Heart left ventricle (tissue), 16 donors: ENCODE results near the gene NANOS1. TPM values are rescaled to one million over a fixed set of nuclear protein-coding genes. Genes with fewer than 3 reads are reported as not detected.

Experiments
- ATAC-seq, 4 donors: fragments of 200-7000 bp; cut with Tn5 transposase; one replicate each; pipeline ENCODE4 v1.9.1; 2020 to 2022; ENCODE audit warnings: moderate library complexity in 4 of 4, mild to moderate bottlenecking in 3 of 4, moderate number of reproducible peaks in 1 of 4
- DNase-seq, 5 donors: peaks; one replicate each; pipeline ENCODE4 v3.0.0-alpha.2; 2020
- H3K27ac ChIP-seq, 12 donors: fragments of 200-600 bp; sonication (generic) in 4 of 12; one replicate each; pipeline versions ENCODE4 v1.5.0 to v1.8.0; 2016 to 2022; ENCODE audit warnings: mild to moderate bottlenecking in 2 of 12
- H3K27me3 ChIP-seq, 9 donors: fragments of 200-600 bp; sonication (generic) in 2 of 9; one replicate each; pipeline versions ENCODE4 v1.5.1 to v1.8.0; 2016 to 2022; ENCODE audit warnings: mild to moderate bottlenecking in 3 of 9
- H3K36me3 ChIP-seq, 9 donors: fragments of 200-600 bp; sonication (generic) in 2 of 9; one replicate each; pipeline versions ENCODE4 v1.5.0 to v1.8.0; 2018 to 2022; ENCODE audit warnings: mild to moderate bottlenecking in 2 of 9
- H3K4me1 ChIP-seq, 12 donors: fragments of 200-600 bp; sonication (generic) in 4 of 12; one replicate each; pipeline versions ENCODE4 v1.5.0 to v1.8.0; 2016 to 2022; ENCODE audit warnings: mild to moderate bottlenecking in 3 of 12
- H3K4me3 ChIP-seq, 12 donors: fragments of 200-600 bp; sonication (generic) in 4 of 12; one replicate each; pipeline versions ENCODE4 v1.5.0 to v1.8.0; 2017 to 2022; ENCODE audit warnings: mild to moderate bottlenecking in 9 of 12, moderate library complexity in 4 of 12
- H3K9me3 ChIP-seq, 12 donors: fragments of 200-600 bp; sonication (generic) in 4 of 12; one replicate each; pipeline versions ENCODE4 v1.5.0 to v1.8.0; 2016 to 2022; ENCODE audit warnings: mild to moderate bottlenecking in 1 of 12
- POLR2A ChIP-seq, 2 donors: fragments of 450-650 bp; IDR thresholded peaks; one replicate each; pipeline ENCODE4 v1.6.1; 2017; ENCODE audit warnings: antibody characterized with exemption in 2 of 2, mild to moderate bottlenecking in 2 of 2, moderate library complexity in 2 of 2
- WGBS, 4 donors: extraction: QIAGEN DNeasy Blood & Tissue Kit in 2 of 4; methylation state at CpG; one replicate each; pipeline versions ENCODE4 v1.1.5 to v1.1.7; 2013 to 2018; 5-methylcytosine and 5-hydroxymethylcytosine counted together
- intact Hi-C, 10 donors: fragments of 100-400 bp; cut with DNase I; formaldehyde crosslinking; loops; one replicate each; pipeline versions ENCODE4 v1.11.1 to v1.14.2; 2022
- polyA plus RNA-seq, 2 donors: library from polyadenylated mRNA; stranded (reverse); fragments of 200-250 nt; gene quantifications; one replicate each; pipeline ENCODE4 v1.2.3, GENCODE V29; 2013
- total RNA-seq, 9 donors: library from RNA; depleted of rRNA in 2 of 9; stranded (reverse); fragments of >200 nt in 2 of 9; fragmentation: NEBNext Ultra II Directional in 3 of 9; extraction: Animal tissue kit (Norgen Biotek cat#: 25700) in 3 of 9; gene quantifications; one replicate each; pipeline versions ENCODE4 v1.1.0 to v1.2.4, GENCODE V29; 2016 to 2023
- TF ChIP-seq, protein P1 (sequence below), 12 donors: fragments of 200-600 bp; sonication (generic) in 4 of 12; IDR thresholded peaks; one replicate each; pipeline versions ENCODE4 v1.5.0 to v1.8.0; 2018 to 2022; ENCODE audit warnings: antibody characterized with exemption in 12 of 12, mild to moderate bottlenecking in 5 of 12
- donor health status: ischemic (EF 13 %, LVEDD 7.1; RV severe dilation, severe dysfunction).
- donor health status: healthy with polysubstance abuse.
- donor health status: DM: no; HTN: yes; CAD: no.
- donor health status: DM: no; HTN: no; CAD: no.
- donor health status: ischemic (EF 25% LVEDD 6.9; RV normal size, moderate dysfunction).
- donor health status: ischemic (EF 25% LVEDD 5.7; RV mildly dilated, moderate dysfunction).
- donor health status: healthy.
- donor health status: DM: yes; HTN: yes; CAD: no.
- donor health status: ischemic (EF 35%, LVEDD 5.7; RV mildly dilated, moderate dysfunction).
- donor health status: nonischemic (EF 11% LVEDD 7.7; RV severe dilation, severe dysfunction).
- donor health status: DM: yes; HTN: yes; CAD: no.
- donor health status: PGD.
- donor health status: ischemic (EF 29% LVEDD 5.4; RV normal size, mild dysfunction).
- donor health status: nonischemic (EF 23%, LVEDD 6.1; RV moderate dilation, normal function).

Gene NANOS1
- total and polyA plus RNA-seq, 11 donors: 3.3 to 41.4 (median 8.8) TPM

DNA sequence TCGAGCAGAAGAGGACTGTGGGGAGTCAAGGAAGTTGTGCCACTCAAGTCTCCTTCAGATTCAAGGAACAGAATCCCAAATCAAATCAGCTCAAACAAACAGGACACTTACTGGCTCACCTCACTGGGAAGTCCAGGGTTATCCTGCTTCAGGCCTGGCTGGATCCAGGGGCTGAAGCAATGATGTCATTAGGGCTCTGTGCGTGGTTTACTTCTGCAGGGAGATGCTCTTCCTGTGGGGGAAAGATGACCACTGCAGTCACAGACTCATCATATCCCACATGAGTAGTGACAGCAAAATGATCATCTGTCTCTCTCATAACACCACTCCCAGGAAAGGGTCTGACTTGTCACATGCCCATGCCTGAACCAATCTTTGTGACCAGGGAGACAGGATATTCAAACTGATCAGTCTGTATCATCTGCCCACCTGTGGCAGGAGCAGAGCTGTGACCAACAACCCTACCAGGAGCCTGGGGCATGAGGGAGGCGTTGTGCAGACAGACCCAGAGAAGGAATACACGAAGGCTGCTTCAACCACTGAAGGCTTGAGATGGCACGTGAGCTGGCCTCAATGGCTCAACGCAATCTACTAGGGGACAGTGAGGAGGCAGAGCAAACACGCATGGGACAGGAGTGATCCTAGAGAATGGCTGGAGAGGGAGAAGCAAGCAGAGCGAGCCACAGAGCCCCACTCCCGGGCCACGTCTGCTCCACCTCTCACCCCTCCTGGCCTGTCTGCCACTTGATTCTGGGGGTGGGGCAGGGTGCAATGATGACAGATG, 27.6 kb upstream of the NANOS1 start:
- Histone ChIP-seq H3K9me3 (no peaks in the 10 kb centered on the region), H3K36me3 (no peaks in the 10 kb centered on the region), H3K4me1 (peaks cover 0 to 6% (median 0%) of the 10 kb centered on the region in 12 donors), H3K27me3 (no peaks in the 10 kb centered on the region), H3K4me3 (no peak overlapping the region), H3K27ac (no peak overlapping the region)
- ATAC-seq (no peak), DNase-seq (no peak)
- intact Hi-C loops: no loop called here
- TF ChIP-seq, protein P1, sequence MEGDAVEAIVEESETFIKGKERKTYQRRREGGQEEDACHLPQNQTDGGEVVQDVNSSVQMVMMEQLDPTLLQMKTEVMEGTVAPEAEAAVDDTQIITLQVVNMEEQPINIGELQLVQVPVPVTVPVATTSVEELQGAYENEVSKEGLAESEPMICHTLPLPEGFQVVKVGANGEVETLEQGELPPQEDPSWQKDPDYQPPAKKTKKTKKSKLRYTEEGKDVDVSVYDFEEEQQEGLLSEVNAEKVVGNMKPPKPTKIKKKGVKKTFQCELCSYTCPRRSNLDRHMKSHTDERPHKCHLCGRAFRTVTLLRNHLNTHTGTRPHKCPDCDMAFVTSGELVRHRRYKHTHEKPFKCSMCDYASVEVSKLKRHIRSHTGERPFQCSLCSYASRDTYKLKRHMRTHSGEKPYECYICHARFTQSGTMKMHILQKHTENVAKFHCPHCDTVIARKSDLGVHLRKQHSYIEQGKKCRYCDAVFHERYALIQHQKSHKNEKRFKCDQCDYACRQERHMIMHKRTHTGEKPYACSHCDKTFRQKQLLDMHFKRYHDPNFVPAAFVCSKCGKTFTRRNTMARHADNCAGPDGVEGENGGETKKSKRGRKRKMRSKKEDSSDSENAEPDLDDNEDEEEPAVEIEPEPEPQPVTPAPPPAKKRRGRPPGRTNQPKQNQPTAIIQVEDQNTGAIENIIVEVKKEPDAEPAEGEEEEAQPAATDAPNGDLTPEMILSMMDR (IDR thresholded peaks at IDR 0.05): no peak
- no peak for TF ChIP-seq POLR2A (IDR thresholded peaks at IDR 0.05)
- 84 to 89% (median 88%) methylated on average over 10 of the region's 10 CpGs for WGBS, 4 donors

DNA sequence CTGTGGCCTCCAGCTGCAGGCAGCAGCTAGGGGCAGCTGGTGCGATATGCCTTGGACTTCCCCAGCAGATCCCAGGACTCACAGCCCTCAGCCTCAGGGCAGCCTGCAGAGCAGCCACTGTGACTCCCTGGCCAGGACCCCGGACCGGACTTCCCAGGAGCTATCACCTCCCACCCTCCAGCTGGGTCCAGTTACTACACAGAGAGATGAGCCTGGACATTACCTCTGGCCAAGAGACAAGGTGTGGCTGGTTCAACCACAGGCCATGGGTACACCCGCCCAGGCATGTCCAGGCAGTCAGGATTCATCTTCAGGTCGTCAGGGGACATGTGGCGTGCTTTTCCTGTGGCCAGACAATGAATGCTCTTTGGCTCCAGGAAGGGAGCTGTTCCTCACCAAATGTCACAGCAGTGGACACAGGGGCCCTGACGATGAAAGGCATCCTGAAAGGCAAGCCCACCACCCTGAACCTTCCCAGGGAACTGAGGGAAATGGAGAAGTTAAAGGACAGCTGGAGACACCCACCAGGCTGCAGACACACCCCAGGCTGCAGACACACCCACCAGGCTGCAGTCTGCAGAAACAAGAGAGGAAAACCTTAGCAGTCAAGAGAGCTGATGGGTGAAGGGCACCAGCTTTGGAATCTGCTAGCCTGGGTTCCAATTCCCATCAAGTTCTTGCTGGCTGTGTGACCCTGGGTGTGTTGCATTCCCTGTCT, 25.8 kb upstream of the NANOS1 start:
- Histone ChIP-seq H3K27me3 (no peaks in the 10 kb centered on the region), H3K9me3 (no peaks in the 10 kb centered on the region), H3K4me3 (no peak overlapping the region), H3K4me1 (peaks cover 0 to 9% (median 2%) of the 10 kb centered on the region in 12 donors), H3K27ac (no peak overlapping the region), H3K36me3 (no peaks in the 10 kb centered on the region)
- intact Hi-C loops: no loop called here
- no peak for DNase-seq
- 53 to 73% (median 65%) methylated on average over 6 to 7 of the region's 7 CpGs for WGBS, 4 donors
- no peak for TF ChIP-seq POLR2A (IDR thresholded peaks at IDR 0.05)
- TF ChIP-seq, protein P1 (IDR thresholded peaks at IDR 0.05): no peak
- peak in 1 of 4 donors; percentile 9 for ATAC-seq

DNA sequence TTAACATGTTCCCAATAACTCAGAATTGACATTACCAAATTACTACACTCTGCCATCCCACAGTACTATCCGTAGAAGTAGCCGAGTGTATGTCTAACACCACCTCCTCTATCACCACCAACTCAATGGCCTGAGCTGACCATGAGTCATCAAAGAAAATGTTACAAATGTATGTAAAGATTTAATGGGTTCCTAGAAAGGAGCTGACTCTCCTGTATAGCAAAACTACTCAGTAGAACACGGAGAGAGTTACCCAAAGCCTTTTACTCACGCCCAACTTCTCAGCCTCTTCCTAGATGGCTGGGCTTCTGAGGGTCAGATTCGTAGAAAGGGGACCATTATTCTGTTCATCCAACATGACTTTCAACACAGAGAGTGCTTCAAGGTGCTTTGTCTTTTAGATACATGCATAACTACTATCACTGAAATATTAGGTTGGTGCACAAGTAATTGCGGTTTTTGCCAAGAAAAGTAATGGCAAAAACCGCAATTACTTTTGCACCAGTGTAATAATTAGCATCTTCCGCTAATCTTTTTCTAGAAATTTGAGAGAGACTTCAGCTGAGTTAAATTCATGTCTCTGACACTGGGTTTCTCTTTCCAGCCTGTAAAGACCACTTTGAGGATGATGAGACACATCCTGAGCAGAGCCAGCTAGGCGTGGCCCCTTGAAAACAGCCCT, 24.0 kb upstream of the NANOS1 start:
- ATAC-seq (no peak), DNase-seq (no peak)
- TF ChIP-seq POLR2A (IDR thresholded peaks at IDR 0.05): no peak
- TF ChIP-seq, protein P1 (IDR thresholded peaks at IDR 0.05): no peak
- Histone ChIP-seq H3K9me3 (no peaks in the 10 kb centered on the region), H3K4me1 (peaks cover 0 to 9% (median 2%) of the 10 kb centered on the region in 12 donors), H3K36me3 (no peaks in the 10 kb centered on the region), H3K27me3 (no peaks in the 10 kb centered on the region), H3K27ac (no peak overlapping the region), H3K4me3 (no peak overlapping the region)
- 85 to 89% (median 85%) methylated on average over 9 of the region's 9 CpGs for WGBS, 4 donors
- intact Hi-C loops: no loop called here
